GM12873 (cell line): ENCODE data around the gene FRY.

Source experiments
- TF ChIP-seq, protein P1 (sequence below): IDR thresholded peaks from 2 replicates; pipeline ENCODE4 v1.5.1; 2012; ENCODE audit warnings: low read depth, mild to moderate bottlenecking, moderate library complexity, low read length, control low read depth; ENCODE audit not compliant: insufficient read depth; ENCODE audit errors: missing control alignments

FRY gene

DNA sequence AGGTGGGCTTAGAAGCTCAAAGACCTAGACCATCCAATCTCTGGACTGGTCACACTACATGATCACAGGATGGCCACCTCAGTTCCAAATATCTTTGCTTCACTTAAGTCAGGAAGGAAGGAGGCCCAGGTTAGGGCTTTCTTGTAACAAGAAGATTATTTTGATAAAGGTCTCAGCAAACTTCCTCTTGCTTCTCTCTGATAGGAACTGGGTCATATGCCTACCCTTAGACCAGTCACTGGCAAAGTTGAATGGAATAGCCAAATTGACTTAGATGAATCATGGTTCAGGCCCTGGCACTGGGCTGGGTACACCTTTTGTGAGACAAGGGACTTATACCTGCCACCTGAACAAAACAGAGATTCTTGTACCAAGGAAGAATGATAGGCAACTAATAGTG lies 11.0 kb downstream of the FRY start:
- TF ChIP-seq, protein P1, sequence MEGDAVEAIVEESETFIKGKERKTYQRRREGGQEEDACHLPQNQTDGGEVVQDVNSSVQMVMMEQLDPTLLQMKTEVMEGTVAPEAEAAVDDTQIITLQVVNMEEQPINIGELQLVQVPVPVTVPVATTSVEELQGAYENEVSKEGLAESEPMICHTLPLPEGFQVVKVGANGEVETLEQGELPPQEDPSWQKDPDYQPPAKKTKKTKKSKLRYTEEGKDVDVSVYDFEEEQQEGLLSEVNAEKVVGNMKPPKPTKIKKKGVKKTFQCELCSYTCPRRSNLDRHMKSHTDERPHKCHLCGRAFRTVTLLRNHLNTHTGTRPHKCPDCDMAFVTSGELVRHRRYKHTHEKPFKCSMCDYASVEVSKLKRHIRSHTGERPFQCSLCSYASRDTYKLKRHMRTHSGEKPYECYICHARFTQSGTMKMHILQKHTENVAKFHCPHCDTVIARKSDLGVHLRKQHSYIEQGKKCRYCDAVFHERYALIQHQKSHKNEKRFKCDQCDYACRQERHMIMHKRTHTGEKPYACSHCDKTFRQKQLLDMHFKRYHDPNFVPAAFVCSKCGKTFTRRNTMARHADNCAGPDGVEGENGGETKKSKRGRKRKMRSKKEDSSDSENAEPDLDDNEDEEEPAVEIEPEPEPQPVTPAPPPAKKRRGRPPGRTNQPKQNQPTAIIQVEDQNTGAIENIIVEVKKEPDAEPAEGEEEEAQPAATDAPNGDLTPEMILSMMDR, result no peak

DNA sequence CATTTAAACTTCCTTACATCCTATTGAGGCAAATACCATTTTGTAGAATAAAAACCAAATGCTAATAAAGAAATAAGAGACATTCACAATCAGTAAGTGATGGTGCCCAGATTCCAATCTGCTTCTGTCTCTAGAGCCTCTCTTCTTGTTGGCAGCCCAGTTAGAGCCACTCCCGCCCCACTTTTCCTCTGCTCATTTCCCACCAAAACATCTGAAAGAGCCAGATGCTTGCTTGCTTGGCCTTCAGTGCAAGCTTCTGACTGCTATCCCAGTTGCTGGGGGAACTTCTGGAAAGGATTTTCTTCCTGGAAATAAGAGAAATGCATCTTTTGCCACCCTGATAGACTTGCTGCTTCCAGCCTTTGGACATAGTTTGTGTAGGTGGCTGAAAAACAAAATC lies 12.9 kb downstream of the FRY start:
- TF ChIP-seq, protein P1, result no peak

DNA sequence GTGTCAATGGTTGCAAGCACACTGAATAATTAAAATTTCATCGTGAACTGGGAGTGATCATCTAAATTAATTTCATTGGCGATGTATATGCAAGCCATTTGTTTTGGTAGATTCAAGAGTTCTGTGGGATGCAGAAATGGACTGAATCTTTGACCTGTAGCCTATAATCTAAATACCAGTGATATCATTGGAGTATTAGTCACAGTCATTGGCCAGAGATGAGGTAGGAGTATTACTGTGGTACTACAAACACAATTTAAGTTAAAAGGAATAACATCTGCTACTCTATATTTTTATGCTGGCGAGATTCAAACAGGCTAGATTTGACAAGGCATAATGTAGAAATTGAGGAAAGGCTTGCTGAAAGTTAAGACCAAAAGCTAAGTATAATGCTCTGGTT lies 14.0 kb downstream of the FRY start:
- TF ChIP-seq, protein P1, result no peak

DNA sequence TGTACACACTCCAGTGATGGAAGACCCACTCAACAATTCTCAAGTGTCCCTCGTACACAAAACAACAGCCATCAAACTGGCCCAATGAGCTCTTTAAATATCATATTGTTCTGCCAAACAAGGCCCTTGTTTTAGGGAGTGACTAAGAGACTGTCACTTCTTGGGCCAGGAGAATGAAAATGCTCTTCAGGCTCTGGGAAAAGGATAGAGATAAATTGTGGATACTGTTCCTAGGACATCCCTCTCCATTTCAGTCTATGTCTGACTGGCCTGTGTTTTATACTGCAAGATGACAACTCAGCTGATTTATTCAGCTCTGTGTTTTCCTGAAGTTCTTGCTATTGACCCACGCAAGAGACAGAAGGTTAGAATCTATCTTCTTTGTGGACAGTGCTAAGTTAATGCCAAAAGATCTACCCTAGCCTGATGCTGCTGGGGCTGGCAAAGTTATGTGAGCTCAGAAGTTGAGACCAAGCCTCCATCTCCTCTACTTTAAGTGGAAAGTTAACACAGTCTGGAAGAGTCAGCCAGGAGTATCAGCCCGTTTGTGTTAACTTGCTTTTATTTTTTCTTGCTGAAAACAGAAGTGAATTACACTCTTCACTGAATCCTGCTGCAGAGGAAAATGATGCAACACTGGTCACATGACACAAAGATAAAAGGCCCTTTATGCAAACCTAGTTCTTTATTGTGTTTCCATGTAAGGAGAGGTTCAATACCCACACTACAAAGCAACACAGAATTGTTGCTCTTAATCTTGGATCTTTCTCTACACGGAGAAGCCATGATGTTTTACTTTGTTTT lies 14.6 kb downstream of the FRY start:
- TF ChIP-seq, protein P1, result no peak

DNA sequence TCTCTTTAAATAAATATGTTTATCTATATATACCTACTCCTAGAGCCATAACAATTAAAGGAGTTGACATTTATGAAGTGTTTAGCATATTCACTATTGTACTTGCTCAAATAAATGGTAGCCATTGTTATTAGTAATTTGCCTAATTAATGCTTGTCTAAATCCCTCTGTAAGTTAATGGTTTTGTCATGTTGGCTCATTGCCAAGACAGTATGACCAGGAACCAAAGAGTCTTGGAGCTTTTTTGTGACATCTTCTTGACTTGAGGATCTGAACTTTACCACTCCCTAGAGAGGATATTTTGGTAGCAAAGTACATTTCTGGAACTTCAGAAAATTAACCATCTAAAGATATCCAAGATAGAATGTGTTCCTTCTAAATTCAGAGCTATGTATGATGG lies 15.5 kb downstream of the FRY start:
- TF ChIP-seq, protein P1, result no peak

DNA sequence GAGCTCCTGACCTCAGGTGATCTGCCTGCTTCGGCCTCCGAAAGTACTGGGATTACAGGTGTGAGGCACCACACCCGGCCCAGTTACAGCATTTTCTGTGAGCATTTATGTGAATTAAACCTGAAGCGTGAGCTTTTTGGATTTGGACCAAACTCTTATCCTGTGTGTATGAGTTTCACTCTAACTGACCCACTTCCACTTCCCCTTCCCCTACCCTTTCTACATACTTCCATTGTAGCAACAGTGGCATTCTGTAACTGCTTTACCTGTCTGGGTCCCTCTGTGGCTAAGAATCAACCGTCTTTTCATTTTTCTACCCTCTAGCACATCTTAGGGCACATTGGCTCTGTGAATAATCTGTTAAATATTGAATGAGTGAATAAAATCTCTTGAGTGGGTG lies 16.2 kb downstream of the FRY start:
- TF ChIP-seq, protein P1, result no peak

DNA sequence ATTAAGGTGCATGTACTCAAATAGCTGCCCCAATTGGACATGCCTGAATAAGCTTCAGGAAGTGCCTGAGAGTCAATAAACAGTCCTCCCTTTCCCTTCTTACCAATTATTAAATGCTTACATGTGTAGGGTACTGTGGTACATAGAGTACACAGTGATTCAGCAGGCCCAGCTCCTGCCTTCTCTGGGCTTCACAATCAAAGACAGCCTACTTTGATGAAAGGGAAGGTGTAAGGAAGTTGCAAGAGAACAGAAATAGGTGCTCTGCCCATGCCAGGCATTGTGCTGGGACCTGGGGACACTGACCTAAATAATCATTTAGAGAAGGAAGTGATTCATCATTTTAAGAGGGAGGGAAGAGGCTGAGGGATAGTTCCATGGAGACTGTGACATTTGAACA lies 17.2 kb downstream of the FRY start:
- TF ChIP-seq, protein P1, result no peak

- TF ChIP-seq, protein P1, result no peak
These were observed 19.6 kb downstream of the FRY start for GRCh38 chr13:32051156-32051555.
